A673 (cell line): ENCODE measurements around the gene RAX2.

ENCODE experiments used
- EZH2 ChIP-seq: fragments of 200-600 bp; sonication (generic); IDR thresholded peaks from 2 replicates; pipeline ENCODE4 v1.6.1; 2017; ENCODE audit warnings: borderline replicate concordance, low read depth, mild to moderate bottlenecking, mixed read lengths, antibody characterized with exemption, low read length; ENCODE audit not compliant: poor library complexity, severe bottlenecking
- TF ChIP-seq, protein P1 (sequence below): fragments of 300-800, 200-600 bp; sonication (generic); conservative IDR thresholded peaks from 2 replicates; pipeline ENCODE4 v1.5.1; 2017; ENCODE audit warnings: low read depth, mild to moderate bottlenecking, antibody characterized with exemption, low read length, moderate library complexity, mixed read lengths

DNA sequence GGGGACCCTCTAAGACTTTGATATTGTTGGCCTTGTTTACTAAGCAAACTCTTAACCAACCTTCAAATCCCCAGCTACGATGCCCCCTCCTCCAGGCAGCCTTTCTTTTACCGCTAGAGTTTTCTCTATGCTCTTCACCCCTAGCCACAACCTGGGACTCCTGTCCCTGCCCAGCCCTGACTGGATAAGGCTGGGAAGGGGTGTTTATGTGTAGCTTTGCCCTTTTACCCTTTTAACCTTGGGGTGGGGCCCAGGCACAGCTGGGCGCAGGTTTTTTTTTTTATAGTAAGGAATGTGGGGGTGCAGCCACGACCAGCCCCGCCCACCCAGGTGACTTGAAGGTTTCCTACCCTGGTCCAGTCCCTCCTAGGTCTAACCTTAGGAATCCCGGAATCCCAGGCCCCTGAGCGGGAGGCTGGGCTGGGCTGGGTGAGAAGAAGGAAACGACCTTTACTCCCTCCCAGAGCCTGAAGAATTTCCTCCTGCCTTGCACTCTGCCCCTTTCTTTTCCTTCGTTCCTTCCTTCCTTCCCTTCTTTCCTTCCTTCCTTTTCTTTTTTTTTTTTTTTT is 51.6 kb downstream of the RAX2 start:
- TF ChIP-seq, protein P1, sequence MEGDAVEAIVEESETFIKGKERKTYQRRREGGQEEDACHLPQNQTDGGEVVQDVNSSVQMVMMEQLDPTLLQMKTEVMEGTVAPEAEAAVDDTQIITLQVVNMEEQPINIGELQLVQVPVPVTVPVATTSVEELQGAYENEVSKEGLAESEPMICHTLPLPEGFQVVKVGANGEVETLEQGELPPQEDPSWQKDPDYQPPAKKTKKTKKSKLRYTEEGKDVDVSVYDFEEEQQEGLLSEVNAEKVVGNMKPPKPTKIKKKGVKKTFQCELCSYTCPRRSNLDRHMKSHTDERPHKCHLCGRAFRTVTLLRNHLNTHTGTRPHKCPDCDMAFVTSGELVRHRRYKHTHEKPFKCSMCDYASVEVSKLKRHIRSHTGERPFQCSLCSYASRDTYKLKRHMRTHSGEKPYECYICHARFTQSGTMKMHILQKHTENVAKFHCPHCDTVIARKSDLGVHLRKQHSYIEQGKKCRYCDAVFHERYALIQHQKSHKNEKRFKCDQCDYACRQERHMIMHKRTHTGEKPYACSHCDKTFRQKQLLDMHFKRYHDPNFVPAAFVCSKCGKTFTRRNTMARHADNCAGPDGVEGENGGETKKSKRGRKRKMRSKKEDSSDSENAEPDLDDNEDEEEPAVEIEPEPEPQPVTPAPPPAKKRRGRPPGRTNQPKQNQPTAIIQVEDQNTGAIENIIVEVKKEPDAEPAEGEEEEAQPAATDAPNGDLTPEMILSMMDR, result no peak
- no peak for TF ChIP-seq EZH2
